Measurements from ENCODE around the gene TP63. TPM values are rescaled to one million over a fixed set of nuclear protein-coding genes. Genes with fewer than 3 reads are reported as not detected.
A peak's percentile ranks its signal among the peaks of the same experiment; 100 is the strongest.
"Not testable (repeated sequence)": the region's sequence is repeated elsewhere in the genome, so short reads cannot be mapped to it uniquely, and the experiment has no call there.

The TP63 gene
- total and polyA plus RNA-seq, 9 donors, result 7.0 to 26.5 (median 14.8) TPM

- not testable (repeated sequence) for H3K4me3 ChIP-seq (ENCODE audit: low read length); H3K4me1 ChIP-seq (ENCODE audit: control insufficient read depth, insufficient read depth, low read length); H3K27me3 ChIP-seq (ENCODE audit: control insufficient read depth, insufficient read depth, low read length); H3K36me3 ChIP-seq (ENCODE audit: control insufficient read depth, insufficient read depth, low read length); DNase-seq; H3K27ac ChIP-seq (ENCODE audit: low read length); H3K9me3 ChIP-seq (replicated peaks; ENCODE audit: control insufficient read depth, low read depth, low read length)
- 91% methylated on average over 32 of the region's 45 CpGs for WGBS (ENCODE audit: insufficient coverage)
These were observed 34.9 kb upstream of the TP63 start for GRCh38 chr3:189596078-189596979.

DNA sequence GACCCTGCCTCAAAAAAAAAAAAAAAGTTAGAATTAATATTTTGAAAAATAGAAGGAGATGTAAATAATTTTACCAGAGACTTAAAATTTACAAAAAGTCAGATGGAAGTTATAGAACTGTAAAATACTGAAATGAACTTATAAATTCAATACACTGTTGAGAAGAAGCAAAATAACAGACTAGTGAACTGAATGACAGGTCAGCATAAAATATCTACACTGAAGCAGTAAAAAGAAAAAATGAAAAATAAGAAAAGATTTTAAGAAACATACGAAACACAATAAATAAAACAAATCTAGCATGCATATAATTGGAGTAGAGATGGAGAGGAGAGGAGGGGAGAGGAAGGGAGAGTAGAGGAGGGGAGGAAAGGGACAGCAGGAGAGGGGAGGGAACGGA lies 33.3 kb upstream of the TP63 start:
- no peak overlapping the region for H3K27ac ChIP-seq (ENCODE audit: low read length)
- no peak for DNase-seq
- no peaks in the 10 kb centered on the region for H3K27me3 ChIP-seq (ENCODE audit: control insufficient read depth, insufficient read depth, low read length)
- H3K9me3 ChIP-seq (replicated peaks; ENCODE audit: control insufficient read depth, low read depth, low read length), result no peaks in the 10 kb centered on the region
- 76% methylated on average over 1 of the region's 2 CpGs for WGBS (ENCODE audit: insufficient coverage)
- no peaks in the 10 kb centered on the region for H3K4me1 ChIP-seq (ENCODE audit: control insufficient read depth, insufficient read depth, low read length)
- no peaks in the 10 kb centered on the region for H3K36me3 ChIP-seq (ENCODE audit: control insufficient read depth, insufficient read depth, low read length)
- no peak overlapping the region for H3K4me3 ChIP-seq (ENCODE audit: low read length)

DNA sequence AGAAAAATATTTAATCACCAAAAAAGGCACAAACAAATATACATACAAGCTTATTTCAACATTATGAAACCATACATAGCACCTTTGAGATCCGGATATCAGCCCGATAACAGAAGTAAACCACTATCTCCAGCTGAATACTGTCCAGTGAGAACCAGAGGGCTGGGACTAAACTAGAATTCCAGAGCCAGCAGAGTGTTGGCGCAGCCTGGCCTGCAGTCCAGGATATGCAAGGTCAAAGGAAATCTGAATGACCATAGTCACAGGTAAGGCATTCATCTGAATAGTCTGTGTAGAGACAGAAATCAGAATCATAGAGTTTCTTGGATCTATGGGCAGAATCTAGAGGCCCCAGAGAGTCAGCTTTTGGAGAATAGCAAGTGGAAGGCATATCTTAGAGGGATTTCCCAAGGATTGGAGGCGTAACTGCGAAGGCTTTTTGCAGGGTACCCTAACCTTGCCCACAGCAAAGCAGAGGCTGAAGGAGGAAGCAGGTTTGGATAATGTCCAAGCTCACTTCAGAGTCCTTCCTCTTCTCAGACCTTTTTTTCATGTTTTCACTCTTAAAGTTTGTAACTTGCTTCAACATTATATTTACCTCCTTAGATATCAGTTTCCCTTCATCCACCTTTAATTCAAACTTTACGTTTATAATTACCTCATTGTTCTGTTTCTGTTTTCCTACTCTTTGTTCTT lies 32.5 kb upstream of the TP63 start:
- Histone ChIP-seq H3K4me1 (ENCODE audit: control insufficient read depth, insufficient read depth, low read length) (no peaks in the 10 kb centered on the region), H3K27me3 (ENCODE audit: control insufficient read depth, insufficient read depth, low read length) (no peaks in the 10 kb centered on the region), H3K36me3 (ENCODE audit: control insufficient read depth, insufficient read depth, low read length) (no peaks in the 10 kb centered on the region), H3K27ac (ENCODE audit: low read length) (no peak overlapping the region), H3K4me3 (ENCODE audit: low read length) (no peak overlapping the region), H3K9me3 (replicated peaks; ENCODE audit: control insufficient read depth, low read depth, low read length) (no peaks in the 10 kb centered on the region)
- DNase-seq, result no peak
- 93% methylated on average over 6 of the region's 6 CpGs for WGBS (ENCODE audit: insufficient coverage)

DNA sequence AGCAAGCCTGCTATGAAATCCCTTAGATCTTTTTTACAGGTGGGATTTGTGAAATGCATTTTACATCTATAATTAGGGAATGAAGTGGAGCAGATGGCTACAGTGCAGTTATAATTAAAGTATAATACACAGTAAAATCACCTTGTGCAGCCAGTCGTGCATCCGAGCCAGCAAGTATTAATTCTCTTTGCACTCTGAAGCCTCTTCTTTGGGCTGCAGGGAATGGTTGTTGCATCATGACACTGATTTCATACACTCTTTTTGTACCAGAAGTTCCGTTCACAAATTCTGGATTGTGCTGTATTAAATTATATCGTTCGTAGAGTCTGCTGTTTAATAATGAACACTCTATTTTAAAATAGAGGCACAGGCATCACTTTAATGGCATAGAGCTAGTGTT lies 28.7 kb upstream of the TP63 start:
- Histone ChIP-seq H3K4me3 (ENCODE audit: low read length) (no peak overlapping the region), H3K36me3 (ENCODE audit: control insufficient read depth, insufficient read depth, low read length) (no peaks in the 10 kb centered on the region), H3K27ac (ENCODE audit: low read length) (no peak overlapping the region), H3K27me3 (ENCODE audit: control insufficient read depth, insufficient read depth, low read length) (no peaks in the 10 kb centered on the region), H3K4me1 (ENCODE audit: control insufficient read depth, insufficient read depth, low read length) (no peaks in the 10 kb centered on the region), H3K9me3 (replicated peaks; ENCODE audit: control insufficient read depth, low read depth, low read length) (no peaks in the 10 kb centered on the region)
- no peak for DNase-seq
- WGBS (ENCODE audit: insufficient coverage), result no CpG with 5 or more reads among the region's 5 CpGs

GRCh38 chr3:189605717-189606116 lies 25.5 kb upstream of the TP63 start:
- no peaks in the 10 kb centered on the region for H3K27me3 ChIP-seq (ENCODE audit: control insufficient read depth, insufficient read depth, low read length)
- H3K4me3 ChIP-seq (ENCODE audit: low read length), result no peak overlapping the region
- H3K4me1 ChIP-seq (ENCODE audit: control insufficient read depth, insufficient read depth, low read length), result no peaks in the 10 kb centered on the region
- H3K27ac ChIP-seq (ENCODE audit: low read length), result no peak overlapping the region
- no peaks in the 10 kb centered on the region for H3K36me3 ChIP-seq (ENCODE audit: control insufficient read depth, insufficient read depth, low read length)
- no peaks in the 10 kb centered on the region for H3K9me3 ChIP-seq (replicated peaks; ENCODE audit: control insufficient read depth, low read depth, low read length)
- DNase-seq, result no peak
- WGBS (ENCODE audit: insufficient coverage), result no CpG with 5 or more reads among the region's 2 CpGs

GRCh38 chr3:189606774-189607173 lies 24.4 kb upstream of the TP63 start:
- Histone ChIP-seq H3K36me3 (ENCODE audit: control insufficient read depth, insufficient read depth, low read length) (no peaks in the 10 kb centered on the region), H3K9me3 (replicated peaks; ENCODE audit: control insufficient read depth, low read depth, low read length) (peaks cover 2% of the 10 kb centered on the region), H3K27me3 (ENCODE audit: control insufficient read depth, insufficient read depth, low read length) (no peaks in the 10 kb centered on the region), H3K4me1 (ENCODE audit: control insufficient read depth, insufficient read depth, low read length) (no peaks in the 10 kb centered on the region), H3K4me3 (ENCODE audit: low read length) (no peak overlapping the region), H3K27ac (ENCODE audit: low read length) (no peak overlapping the region)
- no CpG with 5 or more reads among the region's 4 CpGs for WGBS (ENCODE audit: insufficient coverage)
- no peak for DNase-seq

GRCh38 chr3:189612641-189613040 lies 18.5 kb upstream of the TP63 start:
- H3K4me1 ChIP-seq (ENCODE audit: control insufficient read depth, insufficient read depth, low read length); DNase-seq: not testable (repeated sequence)
- WGBS (ENCODE audit: insufficient coverage), result 62% methylated on average over 2 of the region's 2 CpGs

GRCh38 chr3:189613122-189613521 lies 18.1 kb upstream of the TP63 start:
- Histone ChIP-seq H3K4me1 (ENCODE audit: control insufficient read depth, insufficient read depth, low read length) (no peaks in the 10 kb centered on the region), H3K36me3 (ENCODE audit: control insufficient read depth, insufficient read depth, low read length) (no peaks in the 10 kb centered on the region), H3K27ac (ENCODE audit: low read length) (no peak overlapping the region), H3K4me3 (ENCODE audit: low read length) (no peak overlapping the region), H3K9me3 (replicated peaks; ENCODE audit: control insufficient read depth, low read depth, low read length) (peaks cover 2% of the 10 kb centered on the region), H3K27me3 (ENCODE audit: control insufficient read depth, insufficient read depth, low read length) (no peaks in the 10 kb centered on the region)
- no peak for DNase-seq
- WGBS (ENCODE audit: insufficient coverage), result 60% methylated on average over 1 of the region's 1 CpG

More at GRCh38 chr3:189612641-189613040, 18.5 kb upstream of the TP63 start:
- H3K27ac ChIP-seq (ENCODE audit: low read length); H3K36me3 ChIP-seq (ENCODE audit: control insufficient read depth, insufficient read depth, low read length); H3K9me3 ChIP-seq (replicated peaks; ENCODE audit: control insufficient read depth, low read depth, low read length); H3K27me3 ChIP-seq (ENCODE audit: control insufficient read depth, insufficient read depth, low read length); H3K4me3 ChIP-seq (ENCODE audit: low read length): not testable (repeated sequence)

DNA sequence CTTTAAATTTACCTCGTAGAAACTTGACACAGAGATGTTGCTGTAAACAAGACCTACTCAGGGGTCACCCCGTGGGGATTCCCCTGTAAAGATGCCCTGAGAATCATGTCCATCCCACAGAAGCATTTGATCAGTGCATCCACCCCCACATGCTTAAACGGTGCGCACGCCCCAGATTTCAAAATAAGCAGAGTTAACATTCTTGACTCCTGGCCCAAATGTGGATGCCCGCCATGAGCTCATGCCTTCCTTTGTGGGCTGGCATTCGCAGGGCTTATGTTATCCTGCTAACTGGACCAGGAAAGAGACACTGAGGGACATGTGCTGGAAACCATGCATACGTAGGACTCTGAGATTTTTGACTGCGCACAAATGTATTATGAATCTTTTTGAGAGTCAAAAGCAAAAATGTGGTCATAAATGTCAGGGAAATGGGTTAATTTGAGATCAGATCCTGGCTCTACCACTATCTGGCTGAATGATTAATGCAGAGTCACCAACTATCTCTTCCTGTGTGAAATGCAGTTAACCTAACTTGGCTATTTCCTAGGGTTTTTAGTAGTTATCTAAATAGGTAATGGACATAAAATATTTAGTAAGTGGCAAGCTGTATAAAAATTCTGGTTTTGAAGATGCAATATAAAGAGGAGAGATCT lies 9.1 kb upstream of the TP63 start:
- Histone ChIP-seq H3K4me3 (ENCODE audit: low read length) (no peak overlapping the region), H3K36me3 (ENCODE audit: control insufficient read depth, insufficient read depth, low read length) (no peaks in the 10 kb centered on the region), H3K4me1 (ENCODE audit: control insufficient read depth, insufficient read depth, low read length) (peaks cover 5% of the 10 kb centered on the region), H3K27ac (ENCODE audit: low read length) (no peak overlapping the region), H3K27me3 (ENCODE audit: control insufficient read depth, insufficient read depth, low read length) (no peaks in the 10 kb centered on the region), H3K9me3 (replicated peaks; ENCODE audit: control insufficient read depth, low read depth, low read length) (no peaks in the 10 kb centered on the region)
- peak; percentile 24 for DNase-seq
- 83% methylated on average over 9 of the region's 9 CpGs for WGBS (ENCODE audit: insufficient coverage)

- DNase-seq, result no peak
- Histone ChIP-seq H3K4me3 (ENCODE audit: low read length) (no peak overlapping the region), H3K27ac (ENCODE audit: low read length) (no peak overlapping the region), H3K27me3 (ENCODE audit: control insufficient read depth, insufficient read depth, low read length) (no peaks in the 10 kb centered on the region), H3K9me3 (replicated peaks; ENCODE audit: control insufficient read depth, low read depth, low read length) (no peaks in the 10 kb centered on the region), H3K4me1 (ENCODE audit: control insufficient read depth, insufficient read depth, low read length) (peaks cover 5% of the 10 kb centered on the region), H3K36me3 (ENCODE audit: control insufficient read depth, insufficient read depth, low read length) (no peaks in the 10 kb centered on the region)
- WGBS (ENCODE audit: insufficient coverage), result 100% methylated on average over 1 of the region's 7 CpGs
These were observed 8.6 kb upstream of the TP63 start for GRCh38 chr3:189622629-189623028.

All from muscle of leg (tissue), 11 donors.